Hypothalamus (tissue), 51 donors: ENCODE data around the gene LHFPL3.
"Not testable (repeated sequence)": the region's sequence is repeated elsewhere in the genome, so short reads cannot be mapped to it uniquely, and the experiment has no call there.

Experiments
- DNase-seq, 51 donors: peaks; one replicate each; lab custom pipeline; 2025; lab: John Stamatoyannopoulos, UW

Gene LHFPL3

DNA sequence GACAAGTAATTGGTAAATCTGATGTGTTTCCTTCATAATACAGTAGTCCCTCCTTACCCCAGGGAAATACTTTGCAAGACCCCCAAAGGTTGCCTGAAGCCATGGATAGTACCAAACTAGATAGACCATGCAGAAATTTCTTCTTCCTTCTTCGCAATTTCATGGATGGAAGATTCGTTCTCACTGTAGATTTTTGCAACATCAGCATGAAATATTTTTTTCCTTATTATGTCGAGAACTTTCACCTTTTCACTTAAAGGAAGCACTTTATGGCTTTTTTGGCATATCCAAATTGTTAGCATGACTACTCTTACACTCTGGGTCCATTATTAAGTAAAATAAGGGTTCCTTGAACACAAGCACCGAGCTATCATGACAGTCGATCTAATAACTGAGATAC, 333.2 kb downstream of the LHFPL3 start:
- DNase-seq = no peak

DNA sequence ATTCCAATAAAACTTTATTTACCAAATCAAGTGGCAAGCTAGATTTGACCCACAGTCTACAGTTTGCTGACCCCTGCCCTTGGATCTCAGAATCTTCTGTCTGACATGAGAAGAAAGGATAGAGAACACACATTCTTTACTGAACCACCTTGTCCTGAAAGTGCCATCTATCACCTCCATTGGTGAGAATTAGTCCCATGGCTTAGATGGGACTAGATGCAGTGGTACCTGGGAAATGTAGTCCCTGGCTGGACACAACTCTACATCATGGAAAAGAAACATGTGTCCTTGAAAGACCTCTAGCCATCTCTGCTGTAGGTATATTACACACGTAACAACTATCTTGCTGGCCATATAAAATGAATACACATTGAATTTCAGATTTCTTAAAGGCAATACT, 336.2 kb downstream of the LHFPL3 start:
- no peak for DNase-seq

DNA sequence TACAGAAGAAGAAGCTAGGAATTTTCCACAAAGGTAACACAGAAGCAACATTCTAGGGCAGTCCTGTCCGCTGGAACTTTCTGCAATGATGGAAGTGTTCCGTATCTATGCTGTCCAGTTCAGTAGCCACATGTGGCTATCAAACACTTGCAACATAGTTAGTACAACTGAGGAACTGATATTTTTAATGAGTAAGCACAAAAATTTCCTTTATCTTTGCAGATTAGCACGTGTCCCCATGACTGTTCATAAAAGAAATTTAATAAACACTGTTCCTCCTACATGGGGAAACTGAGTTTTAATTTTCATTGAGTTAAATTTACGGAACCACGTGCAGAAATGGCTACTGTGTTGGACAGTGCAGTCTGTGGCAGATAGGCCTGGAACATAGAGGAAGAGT, 349.2 kb downstream of the LHFPL3 start:
- no peak for DNase-seq

DNA sequence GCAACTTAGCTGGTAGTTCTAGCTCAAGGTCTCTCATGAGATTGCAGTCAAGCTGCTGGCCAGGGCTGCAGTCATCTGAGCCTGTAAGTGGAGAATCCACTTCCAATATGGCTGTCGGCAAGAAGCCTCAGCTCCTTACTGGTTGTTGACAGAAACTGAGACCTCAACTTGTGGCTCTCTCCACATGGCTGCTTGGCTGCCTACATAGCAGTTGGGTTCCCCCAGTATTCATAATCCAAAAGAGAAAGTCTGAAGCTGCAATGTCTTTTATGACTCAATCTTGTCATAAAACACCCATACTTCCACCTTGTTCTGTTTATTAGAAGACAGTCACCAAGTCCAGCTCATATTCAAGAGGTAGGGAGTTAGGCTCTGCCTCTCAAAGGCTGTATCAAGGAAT, 350.7 kb downstream of the LHFPL3 start:
- no peak for DNase-seq

DNA sequence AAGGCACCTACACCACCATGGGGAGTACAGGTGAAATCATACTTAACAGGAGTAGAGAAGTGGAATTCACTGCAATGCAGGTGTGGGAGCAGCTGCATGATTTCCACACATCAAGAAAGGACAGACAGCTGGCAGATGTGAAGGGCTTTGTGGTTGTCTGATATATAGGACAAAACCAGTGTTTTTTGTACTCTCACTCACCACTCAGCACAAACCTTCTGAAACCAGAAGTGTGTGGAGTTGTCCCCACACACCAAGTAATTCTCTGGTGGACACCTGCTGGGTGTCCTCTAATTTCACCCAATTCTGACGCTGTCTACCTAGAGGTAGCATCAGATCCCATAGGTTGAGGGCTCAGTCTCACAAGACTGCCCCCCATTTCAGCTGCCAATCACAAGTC, 357.9 kb downstream of the LHFPL3 start:
- DNase-seq = no peak

DNA sequence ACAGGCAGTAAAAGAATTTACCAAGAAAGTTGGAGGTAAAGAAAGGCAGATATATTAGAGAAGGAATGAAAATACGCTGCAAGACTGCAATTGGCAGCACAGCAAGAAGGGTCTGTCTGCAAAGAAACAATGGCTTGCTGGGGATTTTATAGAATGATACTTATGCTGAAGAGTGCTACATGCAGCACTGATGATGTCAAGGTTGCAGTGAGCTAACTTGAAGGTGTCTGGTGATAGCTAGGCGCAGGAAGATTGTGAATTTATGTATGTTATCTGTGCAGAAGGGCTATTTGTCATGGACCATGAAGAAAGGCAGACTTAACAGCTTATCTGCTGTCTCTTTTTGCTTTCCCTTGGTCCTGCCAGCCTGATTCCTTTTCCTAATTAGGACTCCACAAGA, 366.3 kb downstream of the LHFPL3 start:
- DNase-seq = no peak

DNA sequence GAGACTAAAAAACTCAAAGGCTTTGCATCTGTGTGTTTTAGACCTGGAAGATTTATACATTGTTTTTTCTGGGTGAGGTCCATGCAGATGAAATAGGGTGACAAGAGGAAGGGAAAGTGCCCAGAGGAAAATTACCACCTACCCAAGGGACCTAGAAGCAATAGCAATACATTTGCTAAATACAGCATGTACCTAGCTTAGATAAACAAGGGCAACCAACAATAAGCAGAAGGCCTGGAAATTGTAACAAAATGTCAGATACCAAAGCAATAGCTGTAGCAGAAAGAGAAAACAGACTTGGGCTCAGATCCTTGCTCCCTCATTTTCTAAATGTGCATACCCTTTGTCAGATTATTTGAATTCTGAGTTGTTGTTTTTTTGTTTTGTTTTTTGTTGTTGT, 367.2 kb downstream of the LHFPL3 start:
- no peak for DNase-seq

DNA sequence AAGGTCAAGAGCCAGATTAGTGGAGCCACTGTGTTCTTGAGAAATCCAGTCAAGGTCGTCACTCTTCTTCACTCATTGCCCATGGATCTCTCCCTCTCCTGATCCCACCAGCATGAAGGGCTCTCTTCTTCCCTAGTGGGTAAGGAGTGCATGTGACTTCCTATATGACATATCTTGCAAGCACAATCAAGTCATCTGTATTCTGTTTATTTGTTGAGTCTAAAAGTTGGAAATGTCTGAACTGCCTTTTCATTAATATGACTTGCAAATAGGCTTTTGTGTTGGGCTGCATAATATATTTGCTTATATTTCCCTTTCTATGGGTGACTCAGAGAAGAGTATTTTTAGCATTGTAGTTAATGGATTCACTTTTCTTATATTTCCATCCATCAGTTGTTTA, 371.9 kb downstream of the LHFPL3 start:
- no peak for DNase-seq

DNA sequence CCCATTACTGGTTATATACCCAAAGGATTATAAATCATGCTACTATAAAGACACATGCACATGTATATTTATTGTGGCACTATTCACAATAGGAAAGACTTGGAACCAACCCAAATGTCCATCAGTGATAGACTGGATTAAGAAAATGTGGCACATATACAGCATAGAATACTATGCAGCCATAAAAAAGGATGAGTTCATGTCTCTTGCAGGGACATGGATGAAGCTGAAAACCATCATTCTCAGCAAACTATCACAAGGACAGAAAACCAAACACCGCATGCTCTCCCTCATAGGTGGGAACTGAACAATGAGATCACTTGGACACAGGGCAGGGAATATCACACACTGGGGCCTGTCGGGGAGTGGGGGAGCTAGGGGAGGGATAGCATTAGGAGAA, 392.6 kb downstream of the LHFPL3 start:
- DNase-seq = not testable (repeated sequence)

DNA sequence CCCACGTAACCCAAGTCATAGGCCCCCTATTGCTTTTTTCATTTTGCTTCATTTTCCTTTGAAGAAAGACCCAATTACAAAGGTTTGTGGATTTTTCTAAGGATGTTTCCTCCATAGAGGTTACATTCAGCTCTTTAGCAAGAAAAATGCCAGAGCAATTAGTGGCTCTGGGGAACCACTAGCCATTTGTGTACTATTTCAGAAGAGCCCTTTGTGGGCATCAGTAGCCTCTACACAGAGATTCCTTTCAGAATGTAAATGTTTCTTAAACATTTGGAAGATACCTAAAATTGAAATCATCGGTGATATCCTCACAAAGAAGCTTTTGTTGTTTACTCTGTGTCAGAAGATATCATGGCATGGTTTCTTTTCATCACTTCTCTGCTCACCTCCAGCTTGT, 394.6 kb downstream of the LHFPL3 start:
- no peak for DNase-seq

DNA sequence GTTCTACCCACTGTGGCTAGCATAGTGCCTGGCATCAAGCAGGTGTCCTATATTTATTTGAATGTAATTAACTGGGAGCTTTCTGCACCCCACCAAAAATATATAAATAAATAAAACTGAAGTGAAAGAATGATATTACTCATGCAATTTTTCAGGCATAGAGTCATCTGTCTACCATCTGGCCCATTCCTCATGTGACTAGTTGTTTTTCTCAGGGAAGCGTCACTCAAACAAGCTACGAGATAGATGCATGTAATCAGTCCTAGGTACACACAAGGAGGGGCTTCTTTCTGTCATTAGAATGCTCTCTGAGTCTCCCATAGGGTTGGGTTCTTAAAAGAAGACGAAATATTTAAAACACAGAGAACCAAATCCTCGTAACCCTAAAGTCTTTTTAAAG, 430.1 kb downstream of the LHFPL3 start:
- DNase-seq = no peak

DNA sequence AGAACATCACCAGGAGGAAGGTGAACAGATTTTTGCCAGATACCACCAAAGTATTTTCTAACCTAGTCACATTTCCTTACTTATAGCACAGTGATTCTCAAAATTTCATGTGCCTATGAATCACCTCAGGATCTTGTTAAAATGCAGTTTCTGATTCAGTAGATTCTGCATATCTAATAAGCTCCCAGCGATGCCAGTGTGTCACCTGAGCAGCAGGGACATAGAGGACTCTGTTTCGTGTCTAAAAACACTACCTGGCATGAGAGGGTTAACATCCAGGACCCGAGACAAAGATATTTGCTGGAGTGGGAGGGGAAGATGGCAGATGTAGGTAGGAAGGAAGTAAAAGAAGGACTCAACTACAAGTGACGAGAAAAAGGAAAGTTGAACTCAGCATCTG, 433.5 kb downstream of the LHFPL3 start:
- DNase-seq = no peak

DNA sequence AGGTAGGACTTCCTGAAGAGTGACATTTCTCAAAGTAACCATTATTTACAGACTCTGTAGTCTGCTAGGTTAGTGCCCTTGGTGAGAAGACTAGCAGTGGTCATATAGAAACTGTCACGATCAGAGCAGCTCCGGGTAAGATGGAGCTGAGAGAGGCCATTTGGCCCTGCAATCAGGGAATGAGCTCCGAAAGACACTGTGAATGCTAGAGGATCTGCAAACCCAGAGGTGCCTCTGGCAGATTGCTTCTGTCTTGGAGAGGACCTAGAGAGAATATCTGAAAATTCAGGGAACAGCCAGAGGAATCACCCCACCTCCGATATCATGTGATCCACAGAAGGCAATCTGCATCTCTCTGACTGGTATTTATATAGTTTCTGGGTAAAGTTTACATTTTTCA, 438.7 kb downstream of the LHFPL3 start:
- no peak for DNase-seq

DNA sequence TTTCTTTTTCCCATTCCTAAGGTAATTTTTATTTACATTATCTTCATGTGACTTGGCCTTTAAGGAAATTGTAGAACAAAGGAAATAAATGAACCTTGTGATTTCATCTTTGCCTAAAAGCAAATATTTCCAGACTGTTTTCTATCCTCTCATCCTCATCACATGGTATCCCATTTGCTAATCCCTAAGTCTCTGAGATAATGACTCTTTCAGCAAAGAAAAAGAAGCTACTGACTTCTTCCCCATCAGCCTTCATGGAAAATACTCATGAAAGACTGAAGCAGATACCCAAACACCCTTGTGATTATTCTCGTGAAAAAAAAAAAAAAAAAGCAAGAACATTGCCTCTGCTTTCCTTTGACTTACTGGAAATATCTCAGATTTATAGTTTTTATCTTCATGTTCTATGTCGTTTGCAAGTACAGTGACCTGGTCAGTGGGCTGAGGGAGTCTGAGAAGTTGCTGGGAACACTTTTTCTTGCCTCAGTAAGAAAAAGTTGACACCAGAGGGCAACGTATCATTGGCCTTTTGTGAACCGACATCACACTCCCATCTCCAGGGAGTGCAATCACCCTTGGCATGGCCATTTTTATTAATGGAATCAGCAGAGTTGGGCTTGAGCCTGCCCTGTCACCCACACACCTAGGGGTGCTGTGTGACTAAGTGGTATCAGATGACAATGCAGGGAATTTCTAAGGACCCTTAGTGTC, 439.6 kb downstream of the LHFPL3 start:
- peak in 13 of 51 donors; percentile 3 to 48 (median 12) for DNase-seq

DNA sequence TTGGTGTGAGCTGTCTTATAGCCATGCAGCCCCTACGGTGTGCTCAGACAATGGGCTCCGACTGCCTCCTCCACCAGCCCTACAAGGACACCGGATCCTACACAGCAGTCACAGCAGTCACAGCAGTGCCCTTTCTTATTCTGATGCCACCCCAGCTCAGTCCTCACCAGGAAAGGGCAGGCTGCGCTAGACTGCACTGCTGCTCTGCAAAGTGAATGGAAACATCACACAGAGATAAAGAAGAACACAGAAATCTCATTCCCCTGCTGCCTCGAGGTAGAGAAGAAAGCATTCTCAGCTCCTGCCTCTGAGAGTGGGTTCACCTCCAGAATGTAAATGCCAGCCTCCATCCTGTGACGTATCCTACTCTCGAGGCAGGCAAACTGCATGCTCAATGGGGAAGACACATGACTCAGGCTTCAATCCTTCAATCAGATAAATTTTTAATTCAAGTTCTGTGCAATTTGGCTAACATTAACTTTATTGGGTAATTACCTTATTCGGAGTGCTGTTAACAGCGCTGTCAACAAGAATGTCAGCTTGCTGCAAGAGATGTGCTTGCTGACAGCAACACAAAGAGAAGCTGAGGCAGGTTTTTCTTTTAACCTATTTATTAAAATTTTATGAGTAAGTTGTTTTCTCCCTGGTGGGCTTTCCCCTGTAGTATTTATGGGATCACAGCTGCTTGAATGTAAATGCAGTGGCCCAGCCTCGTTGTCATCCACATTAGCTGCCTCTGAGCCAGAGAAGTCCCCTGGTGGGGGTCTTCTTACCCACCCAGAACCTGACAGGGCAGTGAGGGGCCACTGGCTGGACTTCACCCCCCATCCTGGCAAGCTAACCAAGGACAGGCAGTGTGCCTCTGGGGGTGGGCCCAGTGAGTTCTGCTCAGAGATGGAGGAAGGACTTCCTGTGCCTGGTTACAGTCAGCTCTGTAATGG, 444.3 kb downstream of the LHFPL3 start:
- peak in 1 of 51 donors; percentile 9 for DNase-seq

DNA sequence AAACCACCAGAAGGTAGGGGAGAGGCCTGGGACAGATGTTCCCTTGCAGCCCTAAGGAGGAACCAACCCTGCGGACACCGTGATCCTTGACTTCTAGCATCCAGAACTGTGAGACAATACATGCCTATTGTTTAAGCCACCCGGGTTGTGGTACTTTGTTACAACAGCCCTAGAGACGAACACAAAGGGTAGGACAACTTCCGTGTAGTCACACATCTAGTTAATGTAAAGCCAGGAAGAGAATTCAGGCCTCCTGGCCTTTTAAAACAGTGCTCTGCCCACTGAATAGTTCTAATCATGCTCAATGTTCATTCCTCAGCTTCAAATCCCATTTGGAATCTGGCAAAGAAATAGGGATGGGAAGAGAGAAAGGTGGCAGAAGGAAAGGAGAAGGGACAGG, 445.4 kb downstream of the LHFPL3 start:
- no peak for DNase-seq

DNA sequence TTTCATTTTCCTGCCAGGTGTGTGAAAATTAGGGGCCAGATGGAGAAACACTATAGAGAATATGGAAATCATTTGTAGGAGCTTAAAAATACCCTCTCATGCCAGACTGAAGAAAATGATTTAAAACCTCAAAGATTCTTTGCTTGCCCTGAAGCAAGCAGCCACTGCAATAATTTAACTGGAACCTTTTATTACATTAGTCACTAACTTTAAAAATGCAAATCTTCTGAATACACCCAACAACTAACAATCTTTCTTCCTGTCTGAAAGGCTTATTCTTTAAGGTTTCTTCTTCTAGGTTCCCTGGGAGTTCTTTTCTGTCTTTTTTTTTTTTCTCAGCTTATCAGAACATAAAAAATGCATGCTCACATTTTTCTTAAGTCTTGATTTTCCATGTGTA, 447.1 kb downstream of the LHFPL3 start:
- DNase-seq = no peak

DNA sequence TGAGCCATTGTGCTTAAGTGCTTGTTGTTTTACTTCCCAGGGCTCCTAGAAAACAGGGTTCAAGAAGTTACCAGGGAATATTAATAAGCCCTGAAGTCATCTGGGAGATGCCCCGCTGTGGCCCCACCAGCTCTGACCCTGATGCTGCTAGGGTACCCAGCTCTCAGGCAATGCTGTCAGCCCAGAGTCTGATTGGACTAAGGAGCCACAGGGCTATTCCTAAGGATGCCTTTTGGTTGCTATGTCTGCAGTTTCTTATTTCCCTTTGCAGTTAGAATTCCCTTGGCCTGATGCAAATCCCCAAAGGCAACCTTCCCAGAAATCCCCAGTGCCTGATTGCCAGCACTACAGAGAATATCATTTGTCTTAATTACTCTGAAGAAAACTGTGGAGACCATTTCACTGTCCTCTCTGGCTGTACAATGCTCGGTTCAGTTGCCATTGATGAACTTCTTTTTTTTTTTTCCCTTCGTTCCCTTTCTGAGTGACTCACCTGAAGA, 448.9 kb downstream of the LHFPL3 start:
- no peak for DNase-seq

DNA sequence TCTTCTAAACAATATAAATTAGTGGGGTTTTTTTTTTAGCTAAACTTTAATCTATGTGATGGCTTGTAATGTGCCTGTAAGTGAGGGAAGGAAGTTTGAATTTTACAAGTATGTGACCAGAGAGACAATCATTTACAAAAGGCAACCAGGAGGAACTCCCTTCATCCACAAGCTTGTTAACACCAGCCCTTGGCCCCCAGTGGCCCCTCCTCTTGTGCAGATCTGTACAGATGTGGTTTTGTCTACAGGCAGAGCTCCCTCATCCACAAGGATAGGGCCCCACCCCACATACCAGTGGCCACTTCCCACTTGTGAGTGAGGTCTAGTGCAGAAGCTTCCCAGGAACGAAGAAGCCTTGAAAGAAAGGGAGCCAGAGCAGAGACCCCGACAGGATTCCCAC, 451.5 kb downstream of the LHFPL3 start:
- DNase-seq = no peak

DNA sequence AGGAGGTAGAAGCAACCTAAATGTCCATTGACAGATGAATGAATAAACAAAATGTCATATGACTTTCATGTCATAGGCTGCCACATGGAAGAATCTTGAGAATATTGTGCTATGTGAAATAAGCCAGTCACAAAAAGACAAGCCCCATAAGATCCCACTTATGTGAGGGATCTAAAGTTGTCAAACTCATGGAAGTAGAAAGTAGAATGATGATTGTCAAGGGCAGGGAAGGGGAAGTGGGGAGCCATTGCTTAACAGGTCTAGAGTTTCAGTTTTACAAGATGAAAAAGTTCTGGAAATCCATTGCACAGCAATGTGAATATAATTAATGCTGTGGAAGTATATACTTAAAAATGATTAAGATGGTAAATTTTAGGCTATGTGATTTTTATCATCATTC, 456.3 kb downstream of the LHFPL3 start:
- no peak for DNase-seq

DNA sequence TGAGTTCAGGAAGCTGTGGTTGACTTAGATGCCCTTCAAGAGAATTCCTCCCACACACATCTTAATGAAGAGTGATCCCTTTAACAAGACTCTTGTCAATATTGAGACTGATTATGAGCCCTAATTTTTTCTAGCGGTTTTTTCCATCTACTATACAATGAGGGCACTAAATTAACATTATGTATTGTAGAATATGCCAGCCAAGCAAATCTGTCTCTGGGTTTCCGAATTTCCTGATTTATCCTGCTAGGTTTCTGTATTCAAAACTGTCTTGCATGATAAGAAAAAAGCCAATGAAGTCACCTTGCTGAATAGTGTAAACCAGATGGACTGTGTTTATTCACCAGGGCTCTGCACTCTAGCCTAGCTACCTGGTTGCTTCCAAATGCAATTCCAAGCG, 461.4 kb downstream of the LHFPL3 start:
- DNase-seq = no peak

DNA sequence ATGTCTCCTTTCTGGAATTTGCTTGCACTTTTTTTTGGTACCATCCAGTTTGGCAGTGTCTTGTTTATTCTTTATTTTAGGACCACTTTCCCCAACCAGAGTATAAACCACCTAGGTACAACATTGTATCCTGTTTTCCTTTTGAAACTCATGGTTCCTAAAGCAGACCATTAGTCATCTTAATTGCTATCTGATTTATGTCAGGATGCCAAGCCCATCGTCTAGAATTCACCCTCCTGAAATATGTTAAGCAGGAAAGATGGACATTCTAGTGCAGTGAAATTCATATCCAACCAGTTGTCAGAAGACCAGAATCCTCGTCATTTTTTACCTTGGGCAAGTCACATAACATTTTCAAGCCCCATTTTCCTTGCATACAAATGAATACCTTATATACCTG, 462.0 kb downstream of the LHFPL3 start:
- no peak for DNase-seq
